HepG2 (cell line): ENCODE data around the gene MAP2K2. TPM values are rescaled to one million over a fixed set of nuclear protein-coding genes. Genes with fewer than 3 reads are reported as not detected.

Source experiments
- ELF3 ChIP-seq: IDR thresholded peaks from 2 replicates; pipeline ENCODE4 v1.6.1; 2016; ENCODE audit warnings: missing genetic modification reagents, missing compliant biosample characterization
- EZH2 ChIP-seq: conservative IDR thresholded peaks from 2 replicates; pipeline ENCODE4 v1.6.1; 2012; ENCODE audit warnings: mild to moderate bottlenecking, low read depth, low read length, moderate library complexity
- HOXA7 ChIP-seq: sonication (generic); formaldehyde crosslinking; IDR thresholded peaks from 2 replicates; pipeline ENCODE4 v1.8.1; 2022; ENCODE audit warnings: mild to moderate bottlenecking, missing genetic modification reagents, moderate library complexity
- IKZF1 ChIP-seq: fragments of 450-650 bp; IDR thresholded peaks from 2 replicates; pipeline ENCODE4 v1.7.1; 2016
- POLR2A ChIP-seq, 2 experiments: IDR thresholded peaks; 2 replicates each; pipeline ENCODE4 v1.6.1; 2011; ENCODE audit warnings: low read depth in 2 of 2, low read length in 2 of 2, mild to moderate bottlenecking in 1 of 2, moderate library complexity in 1 of 2; ENCODE audit not compliant: insufficient read depth in 1 of 2
- TOPORS ChIP-seq: sonication (generic); formaldehyde crosslinking; IDR thresholded peaks from 2 replicates; pipeline ENCODE4 v1.8.0; 2023; ENCODE audit warnings: mild to moderate bottlenecking, missing genetic modification reagents
- ZNF180 ChIP-seq: sonication (generic); formaldehyde crosslinking; IDR thresholded peaks from 2 replicates; pipeline ENCODE4 v1.4.0; 2020; ENCODE audit warnings: low read depth, missing genetic modification reagents, borderline replicate concordance
- ZNF282 ChIP-seq: fragments of 450-650 bp; IDR thresholded peaks from 2 replicates; pipeline ENCODE4 v1.6.1; 2018; ENCODE audit not compliant: partially characterized antibody
- ZNF432 ChIP-seq: sonication (generic); formaldehyde crosslinking; IDR thresholded peaks from 2 replicates; pipeline ENCODE4 v1.5.0; 2020; ENCODE audit warnings: missing genetic modification reagents, mild to moderate bottlenecking, borderline replicate concordance
- ZNF577 ChIP-seq: sonication (generic); formaldehyde crosslinking; IDR thresholded peaks from 2 replicates; pipeline ENCODE4 v1.4.0; 2020; ENCODE audit warnings: mild to moderate bottlenecking, low read depth, missing genetic modification reagents, borderline replicate concordance
- ZNF615 ChIP-seq: sonication (generic); formaldehyde crosslinking; IDR thresholded peaks from 2 replicates; pipeline ENCODE4 v1.5.0; 2020; ENCODE audit warnings: mild to moderate bottlenecking, missing genetic modification reagents, borderline replicate concordance
- polyA plus RNA-seq, 8 experiments: library from polyadenylated mRNA; depleted of rRNA in 3 of 8; stranded (reverse) in 7 of 8; unstranded in 1 of 8; fragments of >200 nt; fragmentation: Illumina TruSeq in 4 of 8; extraction: Trizol in 4 of 8; gene quantifications; 2 replicates each; pipeline versions ENCODE4 v1.2.1 to v1.2.3, GENCODE V29; 2011 to 2016; ENCODE audit warnings: low read depth in 4 of 8, missing spikeins in 1 of 8, mixed read lengths in 1 of 8; ENCODE audit not compliant: insufficient read depth in 1 of 8
- total RNA-seq, 5 experiments: library from RNA; depleted of rRNA; stranded (reverse); fragments of >200 nt; fragmentation: Illumina TruSeq; extraction: Trizol; gene quantifications; 2 replicates each; pipeline ENCODE4 v1.2.3, GENCODE V29; 2016; ENCODE audit warnings: low read depth in 1 of 5
- TF ChIP-seq, protein P1 (sequence below): sonication (generic); formaldehyde crosslinking; IDR thresholded peaks from 2 replicates; pipeline ENCODE4 v1.4.0; 2020; ENCODE audit warnings: missing genetic modification reagents, borderline replicate concordance
- TF ChIP-seq, protein P2 (sequence below), 2 experiments: sonication (generic) in 1 of 2; formaldehyde crosslinking in 1 of 2; IDR thresholded peaks; 2 replicates each; pipeline versions ENCODE4 v1.6.1 to v1.9.0; 2014 to 2022; ENCODE audit warnings: antibody characterized with exemption in 1 of 2, borderline replicate concordance in 1 of 2, inconsistent platforms in 1 of 2, low read depth in 1 of 2, missing genetic modification reagents in 1 of 2
- TF ChIP-seq, protein P3 (sequence below): IDR thresholded peaks from 2 replicates; pipeline ENCODE4 v1.6.1; 2016
- TF ChIP-seq, protein P4 (sequence below): sonication (generic); formaldehyde crosslinking; IDR thresholded peaks from 2 replicates; pipeline ENCODE4 v1.4.0; 2020; ENCODE audit warnings: missing genetic modification reagents
- TF ChIP-seq, protein P5 (sequence below): sonication (generic); formaldehyde crosslinking; IDR thresholded peaks from 2 replicates; pipeline ENCODE4 v1.9.0; 2021; ENCODE audit warnings: missing genetic modification reagents, mild to moderate bottlenecking, borderline replicate concordance

The MAP2K2 gene
- total and polyA plus RNA-seq, 2 of the 13 experiments (the other 11 are each of a cell fraction or from before 2014, with no cell fraction given): 70.3 to 80.9 TPM

DNA sequence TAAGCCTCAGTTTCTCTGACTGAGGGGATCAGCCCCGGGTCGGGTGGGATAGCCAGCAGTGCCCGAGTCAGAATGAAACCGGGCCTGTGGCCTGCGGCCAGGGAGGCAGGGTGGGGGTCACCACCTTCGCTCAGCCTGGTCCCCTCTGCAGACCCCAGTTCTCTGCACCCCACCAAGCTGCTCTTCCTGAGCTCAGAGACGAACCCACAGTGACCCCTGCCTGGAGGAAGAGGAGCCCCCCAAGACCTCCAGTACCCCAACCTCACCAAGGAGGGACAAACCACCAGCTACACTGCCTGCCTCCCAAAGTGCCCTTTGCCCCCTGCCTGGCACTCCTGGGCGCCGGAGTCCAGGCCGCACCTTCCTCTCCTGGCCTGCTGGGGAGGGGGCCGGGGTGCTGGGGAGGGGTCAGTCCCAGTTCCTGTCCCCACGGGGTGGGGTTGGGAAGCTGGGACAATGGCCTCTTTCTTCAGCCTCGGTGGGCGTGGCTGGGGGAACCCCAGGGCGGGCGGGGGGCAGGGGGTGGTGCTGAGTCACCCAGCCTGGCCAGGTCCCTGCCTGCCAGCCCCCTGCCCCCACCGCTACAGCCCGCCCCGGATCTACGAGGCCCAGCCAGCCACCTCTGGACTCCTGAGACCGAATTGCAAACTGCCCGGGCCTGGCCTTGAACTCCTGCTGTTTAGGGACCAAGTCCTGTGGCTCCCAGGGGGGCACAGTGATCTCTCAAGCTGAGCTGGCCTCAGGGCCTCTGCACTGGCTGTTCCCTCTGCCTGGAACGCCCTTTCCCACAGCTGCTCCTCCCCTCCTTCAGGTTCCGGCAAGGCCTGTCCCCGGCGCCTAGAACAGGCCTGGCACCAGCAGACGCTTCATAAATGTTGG lies 71.6 kb downstream of the MAP2K2 start (continued):
- TF ChIP-seq, protein P1, sequence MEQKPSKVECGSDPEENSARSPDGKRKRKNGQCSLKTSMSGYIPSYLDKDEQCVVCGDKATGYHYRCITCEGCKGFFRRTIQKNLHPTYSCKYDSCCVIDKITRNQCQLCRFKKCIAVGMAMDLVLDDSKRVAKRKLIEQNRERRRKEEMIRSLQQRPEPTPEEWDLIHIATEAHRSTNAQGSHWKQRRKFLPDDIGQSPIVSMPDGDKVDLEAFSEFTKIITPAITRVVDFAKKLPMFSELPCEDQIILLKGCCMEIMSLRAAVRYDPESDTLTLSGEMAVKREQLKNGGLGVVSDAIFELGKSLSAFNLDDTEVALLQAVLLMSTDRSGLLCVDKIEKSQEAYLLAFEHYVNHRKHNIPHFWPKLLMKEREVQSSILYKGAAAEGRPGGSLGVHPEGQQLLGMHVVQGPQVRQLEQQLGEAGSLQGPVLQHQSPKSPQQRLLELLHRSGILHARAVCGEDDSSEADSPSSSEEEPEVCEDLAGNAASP (CRISPR knock-in tag): peak; percentile 84
- no peak for TF ChIP-seq ZNF577
- TF ChIP-seq, protein P2, sequence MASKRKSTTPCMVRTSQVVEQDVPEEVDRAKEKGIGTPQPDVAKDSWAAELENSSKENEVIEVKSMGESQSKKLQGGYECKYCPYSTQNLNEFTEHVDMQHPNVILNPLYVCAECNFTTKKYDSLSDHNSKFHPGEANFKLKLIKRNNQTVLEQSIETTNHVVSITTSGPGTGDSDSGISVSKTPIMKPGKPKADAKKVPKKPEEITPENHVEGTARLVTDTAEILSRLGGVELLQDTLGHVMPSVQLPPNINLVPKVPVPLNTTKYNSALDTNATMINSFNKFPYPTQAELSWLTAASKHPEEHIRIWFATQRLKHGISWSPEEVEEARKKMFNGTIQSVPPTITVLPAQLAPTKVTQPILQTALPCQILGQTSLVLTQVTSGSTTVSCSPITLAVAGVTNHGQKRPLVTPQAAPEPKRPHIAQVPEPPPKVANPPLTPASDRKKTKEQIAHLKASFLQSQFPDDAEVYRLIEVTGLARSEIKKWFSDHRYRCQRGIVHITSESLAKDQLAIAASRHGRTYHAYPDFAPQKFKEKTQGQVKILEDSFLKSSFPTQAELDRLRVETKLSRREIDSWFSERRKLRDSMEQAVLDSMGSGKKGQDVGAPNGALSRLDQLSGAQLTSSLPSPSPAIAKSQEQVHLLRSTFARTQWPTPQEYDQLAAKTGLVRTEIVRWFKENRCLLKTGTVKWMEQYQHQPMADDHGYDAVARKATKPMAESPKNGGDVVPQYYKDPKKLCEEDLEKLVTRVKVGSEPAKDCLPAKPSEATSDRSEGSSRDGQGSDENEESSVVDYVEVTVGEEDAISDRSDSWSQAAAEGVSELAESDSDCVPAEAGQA (IDR thresholded peaks at IDR 0.05; ENCODE audit: low read depth): no peak
- TF ChIP-seq, protein P2 (CRISPR knock-in tag; IDR thresholded peaks at IDR 0.05; ENCODE audit: borderline replicate concordance): no peak
- TF ChIP-seq, protein P3, sequence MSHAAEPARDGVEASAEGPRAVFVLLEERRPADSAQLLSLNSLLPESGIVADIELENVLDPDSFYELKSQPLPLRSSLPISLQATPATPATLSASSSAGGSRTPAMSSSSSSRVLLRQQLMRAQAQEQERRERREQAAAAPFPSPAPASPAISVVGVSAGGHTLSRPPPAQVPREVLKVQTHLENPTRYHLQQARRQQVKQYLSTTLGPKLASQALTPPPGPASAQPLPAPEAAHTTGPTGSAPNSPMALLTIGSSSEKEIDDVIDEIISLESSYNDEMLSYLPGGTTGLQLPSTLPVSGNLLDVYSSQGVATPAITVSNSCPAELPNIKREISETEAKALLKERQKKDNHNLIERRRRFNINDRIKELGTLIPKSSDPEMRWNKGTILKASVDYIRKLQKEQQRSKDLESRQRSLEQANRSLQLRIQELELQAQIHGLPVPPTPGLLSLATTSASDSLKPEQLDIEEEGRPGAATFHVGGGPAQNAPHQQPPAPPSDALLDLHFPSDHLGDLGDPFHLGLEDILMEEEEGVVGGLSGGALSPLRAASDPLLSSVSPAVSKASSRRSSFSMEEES (CRISPR knock-in tag): peak; percentile 76
- TF ChIP-seq, protein P4, sequence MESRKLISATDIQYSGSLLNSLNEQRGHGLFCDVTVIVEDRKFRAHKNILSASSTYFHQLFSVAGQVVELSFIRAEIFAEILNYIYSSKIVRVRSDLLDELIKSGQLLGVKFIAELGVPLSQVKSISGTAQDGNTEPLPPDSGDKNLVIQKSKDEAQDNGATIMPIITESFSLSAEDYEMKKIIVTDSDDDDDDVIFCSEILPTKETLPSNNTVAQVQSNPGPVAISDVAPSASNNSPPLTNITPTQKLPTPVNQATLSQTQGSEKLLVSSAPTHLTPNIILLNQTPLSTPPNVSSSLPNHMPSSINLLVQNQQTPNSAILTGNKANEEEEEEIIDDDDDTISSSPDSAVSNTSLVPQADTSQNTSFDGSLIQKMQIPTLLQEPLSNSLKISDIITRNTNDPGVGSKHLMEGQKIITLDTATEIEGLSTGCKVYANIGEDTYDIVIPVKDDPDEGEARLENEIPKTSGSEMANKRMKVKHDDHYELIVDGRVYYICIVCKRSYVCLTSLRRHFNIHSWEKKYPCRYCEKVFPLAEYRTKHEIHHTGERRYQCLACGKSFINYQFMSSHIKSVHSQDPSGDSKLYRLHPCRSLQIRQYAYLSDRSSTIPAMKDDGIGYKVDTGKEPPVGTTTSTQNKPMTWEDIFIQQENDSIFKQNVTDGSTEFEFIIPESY (CRISPR knock-in tag): peak; percentile 90
- peak; percentile 95; the same call in 1 of the 2 replicates for TF ChIP-seq TOPORS (CRISPR knock-in tag)
- TF ChIP-seq ZNF432 (CRISPR knock-in tag): no peak
- no peak for TF ChIP-seq EZH2
- no peak for TF ChIP-seq ZNF615 (CRISPR knock-in tag)
- no peak for TF ChIP-seq HOXA7 (CRISPR knock-in tag)
- TF ChIP-seq POLR2A (IDR thresholded peaks at IDR 0.05; ENCODE audit: insufficient read depth in 1 of 2, low read depth in 2 of 2, low read length in 2 of 2): peak; percentile 67; a peak in 3 of 4 replicates
- TF ChIP-seq ZNF180: no peak
- TF ChIP-seq, protein P5, sequence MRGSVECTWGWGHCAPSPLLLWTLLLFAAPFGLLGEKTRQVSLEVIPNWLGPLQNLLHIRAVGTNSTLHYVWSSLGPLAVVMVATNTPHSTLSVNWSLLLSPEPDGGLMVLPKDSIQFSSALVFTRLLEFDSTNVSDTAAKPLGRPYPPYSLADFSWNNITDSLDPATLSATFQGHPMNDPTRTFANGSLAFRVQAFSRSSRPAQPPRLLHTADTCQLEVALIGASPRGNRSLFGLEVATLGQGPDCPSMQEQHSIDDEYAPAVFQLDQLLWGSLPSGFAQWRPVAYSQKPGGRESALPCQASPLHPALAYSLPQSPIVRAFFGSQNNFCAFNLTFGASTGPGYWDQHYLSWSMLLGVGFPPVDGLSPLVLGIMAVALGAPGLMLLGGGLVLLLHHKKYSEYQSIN: no peak
- no peak for TF ChIP-seq IKZF1
- TF ChIP-seq ELF3 (CRISPR knock-in tag): peak; percentile 85
- TF ChIP-seq ZNF282: no peak
